Measurements from ENCODE around the gene CABP7.

DNA sequence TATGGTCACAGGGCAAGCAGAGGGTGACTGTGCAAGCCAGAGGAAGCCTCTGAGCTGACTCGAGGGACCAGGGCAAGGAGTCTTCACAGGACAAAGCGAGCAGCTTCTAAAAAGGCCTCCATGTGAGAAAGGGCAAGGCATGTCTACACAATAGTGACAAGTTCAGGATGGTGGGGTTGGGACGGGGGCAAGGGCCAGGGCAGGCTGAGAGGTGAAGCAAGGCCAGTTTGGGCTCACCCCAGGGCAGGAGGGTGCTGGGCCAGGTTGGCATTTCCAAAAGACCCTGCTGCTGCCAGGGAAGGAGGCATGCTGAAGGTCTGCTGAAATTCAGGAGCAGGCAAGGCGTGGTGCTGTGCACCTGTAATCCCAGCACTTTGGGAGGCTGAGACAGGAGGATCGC is 12.3 kb upstream of the CABP7 start:
- no peak for TF ChIP-seq CTCF (IDR thresholded peaks at IDR 0.05)
- TF ChIP-seq POLR2A (IDR thresholded peaks at IDR 0.05), result no peak

Measured in tibial nerve (tissue), 3 donors.